HepG2 (cell line): Measurements from ENCODE around the gene ZNF433. TPM values are rescaled to one million over a fixed set of nuclear protein-coding genes. Genes with fewer than 3 reads are reported as not detected.

Experiments used
- CENPT ChIP-seq: sonication (generic); formaldehyde crosslinking; IDR thresholded peaks from 2 replicates; pipeline ENCODE4 v1.8.0; 2022; ENCODE audit warnings: low read depth, mild to moderate bottlenecking, moderate library complexity, missing genetic modification reagents
- ERF ChIP-seq: IDR thresholded peaks from 2 replicates; pipeline ENCODE4 v1.6.1; 2018; ENCODE audit warnings: missing biosample characterization, missing genetic modification reagents
- KLF16 ChIP-seq, 2 experiments: sonication (generic) in 1 of 2; formaldehyde crosslinking in 1 of 2; IDR thresholded peaks; 2 replicates each; pipeline versions ENCODE4 v1.6.1 to v1.8.0; 2016 to 2023; ENCODE audit warnings: missing genetic modification reagents in 2 of 2, missing compliant biosample characterization in 1 of 2
- NFIB ChIP-seq: sonication (generic); formaldehyde crosslinking; IDR thresholded peaks from 2 replicates; pipeline ENCODE4 v1.9.0; 2021; ENCODE audit warnings: missing genetic modification reagents, mild to moderate bottlenecking, borderline replicate concordance
- PHF8 ChIP-seq: sonication (generic); formaldehyde crosslinking; IDR thresholded peaks from 2 replicates; pipeline ENCODE4 v1.5.0; 2020; ENCODE audit warnings: missing genetic modification reagents
- REXO4 ChIP-seq: sonication (generic); formaldehyde crosslinking; IDR thresholded peaks from 2 replicates; pipeline ENCODE4 v1.8.0; 2022; ENCODE audit warnings: missing genetic modification reagents, mild to moderate bottlenecking, borderline replicate concordance
- ZFP82 ChIP-seq: sonication (generic); formaldehyde crosslinking; IDR thresholded peaks from 2 replicates; pipeline ENCODE4 v1.5.1; 2020; ENCODE audit warnings: mild to moderate bottlenecking, missing genetic modification reagents, borderline replicate concordance
- ZMYM4 ChIP-seq: sonication (generic); formaldehyde crosslinking; IDR thresholded peaks from 2 replicates; pipeline ENCODE4 v1.8.1; 2023; ENCODE audit warnings: mild to moderate bottlenecking, missing genetic modification reagents
- polyA plus RNA-seq, 8 experiments: library from polyadenylated mRNA; depleted of rRNA in 3 of 8; stranded (reverse) in 7 of 8; unstranded in 1 of 8; fragments of >200 nt; fragmentation: Illumina TruSeq in 4 of 8; extraction: Trizol in 4 of 8; gene quantifications; 2 replicates each; pipeline versions ENCODE4 v1.2.1 to v1.2.3, GENCODE V29; 2011 to 2016; ENCODE audit warnings: low read depth in 4 of 8, missing spikeins in 1 of 8, mixed read lengths in 1 of 8; ENCODE audit not compliant: insufficient read depth in 1 of 8
- total RNA-seq, 5 experiments: library from RNA; depleted of rRNA; stranded (reverse); fragments of >200 nt; fragmentation: Illumina TruSeq; extraction: Trizol; gene quantifications; 2 replicates each; pipeline ENCODE4 v1.2.3, GENCODE V29; 2016; ENCODE audit warnings: low read depth in 1 of 5
- TF ChIP-seq, protein P1 (sequence below): sonication (generic); formaldehyde crosslinking; IDR thresholded peaks from 2 replicates; pipeline ENCODE4 v1.4.0; 2020; ENCODE audit warnings: missing genetic modification reagents
- TF ChIP-seq, protein P2 (sequence below): sonication (generic); formaldehyde crosslinking; IDR thresholded peaks from 2 replicates; pipeline ENCODE4 v1.5.1; 2020; ENCODE audit warnings: mild to moderate bottlenecking, missing genetic modification reagents, moderate library complexity
- TF ChIP-seq, protein P3 (sequence below): sonication (generic); formaldehyde crosslinking; IDR thresholded peaks from 2 replicates; pipeline ENCODE4 v1.5.0; 2020; ENCODE audit warnings: mild to moderate bottlenecking, missing genetic modification reagents
- TF ChIP-seq, protein P4 (sequence below): sonication (generic); formaldehyde crosslinking; IDR thresholded peaks from 2 replicates; pipeline ENCODE4 v1.9.0; 2022; ENCODE audit warnings: missing genetic modification reagents, mild to moderate bottlenecking, borderline replicate concordance
- TF ChIP-seq, protein P5 (sequence below): sonication (generic); formaldehyde crosslinking; IDR thresholded peaks from 2 replicates; pipeline ENCODE4 v1.4.0; 2020; ENCODE audit warnings: mild to moderate bottlenecking, low read depth, missing genetic modification reagents

Gene ZNF433
- total and polyA plus RNA-seq, 2 of the 13 experiments (the other 11 are each of a cell fraction or from before 2014, with no cell fraction given): 1.8 to 4.9 TPM

DNA sequence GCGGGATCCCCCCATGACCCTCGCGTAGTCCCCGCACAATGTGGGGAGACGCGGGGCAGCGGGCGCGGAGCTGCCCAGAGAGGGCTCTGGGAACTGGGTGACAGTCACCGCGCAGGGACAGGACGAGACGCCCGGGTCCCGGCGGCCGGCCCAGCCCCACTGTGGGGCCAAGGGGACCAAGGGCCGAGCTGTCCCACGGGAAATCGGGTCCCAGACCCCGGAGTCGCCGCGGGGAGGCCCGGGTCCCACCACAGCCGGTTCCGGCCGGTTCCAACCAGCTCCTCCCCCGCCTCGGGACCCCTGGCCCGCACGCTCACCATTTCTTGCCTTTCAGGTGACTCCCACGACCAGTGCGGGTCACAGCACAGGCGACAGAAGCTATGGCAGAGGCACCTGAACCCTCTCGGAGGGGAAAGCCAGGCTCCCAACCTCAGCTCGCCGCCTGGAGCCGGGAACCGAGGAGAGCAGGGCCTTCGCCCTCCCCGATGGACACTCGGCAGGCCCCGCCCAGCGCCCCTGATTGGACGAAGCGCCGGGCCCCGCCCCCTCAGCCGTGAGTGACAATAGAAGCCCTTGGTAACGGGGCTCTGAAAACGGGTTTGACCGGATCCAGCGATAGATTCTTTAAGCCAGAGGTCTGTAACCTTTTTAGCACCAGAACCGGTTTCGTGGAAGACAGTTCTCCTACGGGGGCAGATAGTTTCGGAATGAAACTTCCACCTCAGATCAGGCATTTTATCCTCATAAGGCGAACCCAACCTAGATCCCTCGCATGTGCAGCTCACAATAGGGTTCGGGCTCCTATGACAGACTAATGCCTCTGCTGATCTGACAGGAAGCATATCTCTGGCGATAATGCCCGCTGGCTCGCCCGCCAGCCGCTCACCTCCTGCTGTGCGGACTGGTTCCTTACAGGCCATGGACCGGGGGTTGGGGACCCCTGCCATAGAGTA lies at the start of gene ZNF433 (continued):
- peak; percentile 63; the same call in 1 of the 2 replicates for TF ChIP-seq ZMYM4 (CRISPR knock-in tag)
- peak in 1 of 2 experiments; percentile 23; a peak in 1 of 4 replicates for TF ChIP-seq KLF16 (CRISPR knock-in tag; IDR thresholded peaks at IDR 0.05)
- TF ChIP-seq REXO4 (CRISPR knock-in tag): no peak
- no peak for TF ChIP-seq ZFP82
- TF ChIP-seq, protein P1, sequence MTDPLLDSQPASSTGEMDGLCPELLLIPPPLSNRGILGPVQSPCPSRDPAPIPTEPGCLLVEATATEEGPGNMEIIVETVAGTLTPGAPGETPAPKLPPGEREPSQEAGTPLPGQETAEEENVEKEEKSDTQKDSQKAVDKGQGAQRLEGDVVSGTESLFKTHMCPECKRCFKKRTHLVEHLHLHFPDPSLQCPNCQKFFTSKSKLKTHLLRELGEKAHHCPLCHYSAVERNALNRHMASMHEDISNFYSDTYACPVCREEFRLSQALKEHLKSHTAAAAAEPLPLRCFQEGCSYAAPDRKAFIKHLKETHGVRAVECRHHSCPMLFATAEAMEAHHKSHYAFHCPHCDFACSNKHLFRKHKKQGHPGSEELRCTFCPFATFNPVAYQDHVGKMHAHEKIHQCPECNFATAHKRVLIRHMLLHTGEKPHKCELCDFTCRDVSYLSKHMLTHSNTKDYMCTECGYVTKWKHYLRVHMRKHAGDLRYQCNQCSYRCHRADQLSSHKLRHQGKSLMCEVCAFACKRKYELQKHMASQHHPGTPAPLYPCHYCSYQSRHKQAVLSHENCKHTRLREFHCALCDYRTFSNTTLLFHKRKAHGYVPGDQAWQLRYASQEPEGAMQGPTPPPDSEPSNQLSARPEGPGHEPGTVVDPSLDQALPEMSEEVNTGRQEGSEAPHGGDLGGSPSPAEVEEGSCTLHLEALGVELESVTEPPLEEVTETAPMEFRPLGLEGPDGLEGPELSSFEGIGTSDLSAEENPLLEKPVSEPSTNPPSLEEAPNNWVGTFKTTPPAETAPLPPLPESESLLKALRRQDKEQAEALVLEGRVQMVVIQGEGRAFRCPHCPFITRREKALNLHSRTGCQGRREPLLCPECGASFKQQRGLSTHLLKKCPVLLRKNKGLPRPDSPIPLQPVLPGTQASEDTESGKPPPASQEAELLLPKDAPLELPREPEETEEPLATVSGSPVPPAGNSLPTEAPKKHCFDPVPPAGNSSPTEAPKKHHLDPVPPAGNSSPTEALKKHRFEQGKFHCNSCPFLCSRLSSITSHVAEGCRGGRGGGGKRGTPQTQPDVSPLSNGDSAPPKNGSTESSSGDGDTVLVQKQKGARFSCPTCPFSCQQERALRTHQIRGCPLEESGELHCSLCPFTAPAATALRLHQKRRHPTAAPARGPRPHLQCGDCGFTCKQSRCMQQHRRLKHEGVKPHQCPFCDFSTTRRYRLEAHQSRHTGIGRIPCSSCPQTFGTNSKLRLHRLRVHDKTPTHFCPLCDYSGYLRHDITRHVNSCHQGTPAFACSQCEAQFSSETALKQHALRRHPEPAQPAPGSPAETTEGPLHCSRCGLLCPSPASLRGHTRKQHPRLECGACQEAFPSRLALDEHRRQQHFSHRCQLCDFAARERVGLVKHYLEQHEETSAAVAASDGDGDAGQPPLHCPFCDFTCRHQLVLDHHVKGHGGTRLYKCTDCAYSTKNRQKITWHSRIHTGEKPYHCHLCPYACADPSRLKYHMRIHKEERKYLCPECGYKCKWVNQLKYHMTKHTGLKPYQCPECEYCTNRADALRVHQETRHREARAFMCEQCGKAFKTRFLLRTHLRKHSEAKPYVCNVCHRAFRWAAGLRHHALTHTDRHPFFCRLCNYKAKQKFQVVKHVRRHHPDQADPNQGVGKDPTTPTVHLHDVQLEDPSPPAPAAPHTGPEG: no peak
- TF ChIP-seq, protein P2, sequence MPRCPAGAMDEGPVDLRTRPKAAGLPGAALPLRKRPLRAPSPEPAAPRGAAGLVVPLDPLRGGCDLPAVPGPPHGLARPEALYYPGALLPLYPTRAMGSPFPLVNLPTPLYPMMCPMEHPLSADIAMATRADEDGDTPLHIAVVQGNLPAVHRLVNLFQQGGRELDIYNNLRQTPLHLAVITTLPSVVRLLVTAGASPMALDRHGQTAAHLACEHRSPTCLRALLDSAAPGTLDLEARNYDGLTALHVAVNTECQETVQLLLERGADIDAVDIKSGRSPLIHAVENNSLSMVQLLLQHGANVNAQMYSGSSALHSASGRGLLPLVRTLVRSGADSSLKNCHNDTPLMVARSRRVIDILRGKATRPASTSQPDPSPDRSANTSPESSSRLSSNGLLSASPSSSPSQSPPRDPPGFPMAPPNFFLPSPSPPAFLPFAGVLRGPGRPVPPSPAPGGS: no peak; the same call in 1 of the 2 replicates
- no peak for TF ChIP-seq CENPT (CRISPR knock-in tag)
- TF ChIP-seq ERF (CRISPR knock-in tag): peak; percentile 19; the same call in 1 of the 2 replicates
- TF ChIP-seq, protein P3, sequence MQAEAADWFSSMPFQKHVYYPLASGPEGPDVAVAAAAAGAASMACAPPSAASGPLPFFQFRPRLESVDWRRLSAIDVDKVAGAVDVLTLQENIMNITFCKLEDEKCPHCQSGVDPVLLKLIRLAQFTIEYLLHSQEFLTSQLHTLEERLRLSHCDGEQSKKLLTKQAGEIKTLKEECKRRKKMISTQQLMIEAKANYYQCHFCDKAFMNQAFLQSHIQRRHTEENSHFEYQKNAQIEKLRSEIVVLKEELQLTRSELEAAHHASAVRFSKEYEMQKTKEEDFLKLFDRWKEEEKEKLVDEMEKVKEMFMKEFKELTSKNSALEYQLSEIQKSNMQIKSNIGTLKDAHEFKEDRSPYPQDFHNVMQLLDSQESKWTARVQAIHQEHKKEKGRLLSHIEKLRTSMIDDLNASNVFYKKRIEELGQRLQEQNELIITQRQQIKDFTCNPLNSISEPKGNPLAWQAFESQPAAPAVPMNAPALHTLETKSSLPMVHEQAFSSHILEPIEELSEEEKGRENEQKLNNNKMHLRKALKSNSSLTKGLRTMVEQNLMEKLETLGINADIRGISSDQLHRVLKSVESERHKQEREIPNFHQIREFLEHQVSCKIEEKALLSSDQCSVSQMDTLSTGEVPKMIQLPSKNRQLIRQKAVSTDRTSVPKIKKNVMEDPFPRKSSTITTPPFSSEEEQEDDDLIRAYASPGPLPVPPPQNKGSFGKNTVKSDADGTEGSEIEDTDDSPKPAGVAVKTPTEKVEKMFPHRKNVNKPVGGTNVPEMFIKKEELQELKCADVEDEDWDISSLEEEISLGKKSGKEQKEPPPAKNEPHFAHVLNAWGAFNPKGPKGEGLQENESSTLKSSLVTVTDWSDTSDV (CRISPR knock-in tag): no peak
- TF ChIP-seq, protein P4, sequence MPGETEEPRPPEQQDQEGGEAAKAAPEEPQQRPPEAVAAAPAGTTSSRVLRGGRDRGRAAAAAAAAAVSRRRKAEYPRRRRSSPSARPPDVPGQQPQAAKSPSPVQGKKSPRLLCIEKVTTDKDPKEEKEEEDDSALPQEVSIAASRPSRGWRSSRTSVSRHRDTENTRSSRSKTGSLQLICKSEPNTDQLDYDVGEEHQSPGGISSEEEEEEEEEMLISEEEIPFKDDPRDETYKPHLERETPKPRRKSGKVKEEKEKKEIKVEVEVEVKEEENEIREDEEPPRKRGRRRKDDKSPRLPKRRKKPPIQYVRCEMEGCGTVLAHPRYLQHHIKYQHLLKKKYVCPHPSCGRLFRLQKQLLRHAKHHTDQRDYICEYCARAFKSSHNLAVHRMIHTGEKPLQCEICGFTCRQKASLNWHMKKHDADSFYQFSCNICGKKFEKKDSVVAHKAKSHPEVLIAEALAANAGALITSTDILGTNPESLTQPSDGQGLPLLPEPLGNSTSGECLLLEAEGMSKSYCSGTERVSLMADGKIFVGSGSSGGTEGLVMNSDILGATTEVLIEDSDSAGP (CRISPR knock-in tag): peak; percentile 77; the same call in 1 of the 2 replicates
- TF ChIP-seq, protein P5, sequence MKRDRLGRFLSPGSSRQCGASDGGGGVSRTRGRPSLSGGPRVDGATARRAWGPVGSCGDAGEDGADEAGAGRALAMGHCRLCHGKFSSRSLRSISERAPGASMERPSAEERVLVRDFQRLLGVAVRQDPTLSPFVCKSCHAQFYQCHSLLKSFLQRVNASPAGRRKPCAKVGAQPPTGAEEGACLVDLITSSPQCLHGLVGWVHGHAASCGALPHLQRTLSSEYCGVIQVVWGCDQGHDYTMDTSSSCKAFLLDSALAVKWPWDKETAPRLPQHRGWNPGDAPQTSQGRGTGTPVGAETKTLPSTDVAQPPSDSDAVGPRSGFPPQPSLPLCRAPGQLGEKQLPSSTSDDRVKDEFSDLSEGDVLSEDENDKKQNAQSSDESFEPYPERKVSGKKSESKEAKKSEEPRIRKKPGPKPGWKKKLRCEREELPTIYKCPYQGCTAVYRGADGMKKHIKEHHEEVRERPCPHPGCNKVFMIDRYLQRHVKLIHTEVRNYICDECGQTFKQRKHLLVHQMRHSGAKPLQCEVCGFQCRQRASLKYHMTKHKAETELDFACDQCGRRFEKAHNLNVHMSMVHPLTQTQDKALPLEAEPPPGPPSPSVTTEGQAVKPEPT (CRISPR knock-in tag): no peak
- no peak for TF ChIP-seq NFIB (CRISPR knock-in tag)
- TF ChIP-seq PHF8 (CRISPR knock-in tag): peak; percentile 94
